IPS-18a (cell line): ENCODE data around the gene TNFRSF8.
"Not testable (repeated sequence)": the region's sequence is repeated elsewhere in the genome, so short reads cannot be mapped to it uniquely, and the experiment has no call there.

ENCODE experiments used
- H3K27ac ChIP-seq: one replicate; pipeline ENCODE4 v1.5.1; 2013; ENCODE audit warnings: low read length
- H3K27me3 ChIP-seq: one replicate; pipeline ENCODE4 v1.6.1; 2013; ENCODE audit warnings: mild to moderate bottlenecking, low read length; ENCODE audit not compliant: control insufficient read depth, insufficient read depth
- H3K36me3 ChIP-seq: one replicate; pipeline ENCODE4 v1.6.1; 2013; ENCODE audit warnings: low read depth, low read length; ENCODE audit not compliant: control insufficient read depth
- H3K4me1 ChIP-seq: one replicate; pipeline ENCODE4 v1.6.1; 2013; ENCODE audit warnings: low read depth, low read length; ENCODE audit not compliant: control insufficient read depth
- H3K4me3 ChIP-seq: one replicate; pipeline ENCODE4 v1.5.1; 2013; ENCODE audit warnings: low read length
- H3K9ac ChIP-seq: one replicate; pipeline ENCODE4 v1.6.1; 2013; ENCODE audit warnings: mild to moderate bottlenecking, low read length, moderate library complexity
- H3K9me3 ChIP-seq: one replicate; pipeline ENCODE4 v1.6.1; 2013; ENCODE audit warnings: low read depth, low read length; ENCODE audit not compliant: control insufficient read depth

The TNFRSF8 gene

GRCh38 chr1:12029720-12030339, 33.3 kb upstream of the TNFRSF8 start:
- Histone ChIP-seq H3K4me3 (no peak overlapping the region), H3K9me3 (no peaks in the 10 kb centered on the region), H3K27me3 (no peaks in the 10 kb centered on the region), H3K27ac (no peak overlapping the region), H3K9ac (no peak overlapping the region), H3K36me3 (peaks cover 46% of the 10 kb centered on the region), H3K4me1 (no peaks in the 10 kb centered on the region)

GRCh38 chr1:12031039-12031980, 31.8 kb upstream of the TNFRSF8 start:
- Histone ChIP-seq H3K27me3 (no peaks in the 10 kb centered on the region), H3K9ac (no peak overlapping the region), H3K36me3 (peaks cover 35% of the 10 kb centered on the region), H3K27ac (no peak overlapping the region), H3K4me1 (no peaks in the 10 kb centered on the region), H3K4me3 (no peak overlapping the region), H3K9me3 (no peaks in the 10 kb centered on the region)

- no peaks in the 10 kb centered on the region for H3K9me3 ChIP-seq
- H3K4me3 ChIP-seq, result no peak overlapping the region
- peaks cover 29% of the 10 kb centered on the region for H3K36me3 ChIP-seq
- H3K4me1 ChIP-seq, result no peaks in the 10 kb centered on the region
- H3K27me3 ChIP-seq, result no peaks in the 10 kb centered on the region
- no peak overlapping the region for H3K9ac ChIP-seq
- no peak overlapping the region for H3K27ac ChIP-seq
Observed at GRCh38 chr1:12032161-12032621, 30.9 kb upstream of the TNFRSF8 start.

- not testable (repeated sequence) for H3K9ac ChIP-seq, H3K4me1 ChIP-seq
Observed at GRCh38 chr1:12033441-12033840, 29.7 kb upstream of the TNFRSF8 start.

GRCh38 chr1:12034381-12034801, 28.7 kb upstream of the TNFRSF8 start:
- no peaks in the 10 kb centered on the region for H3K9me3 ChIP-seq
- peaks cover 12% of the 10 kb centered on the region for H3K36me3 ChIP-seq
- no peak overlapping the region for H3K27ac ChIP-seq
- no peaks in the 10 kb centered on the region for H3K27me3 ChIP-seq
- H3K4me1 ChIP-seq, result no peaks in the 10 kb centered on the region
- H3K4me3 ChIP-seq, result no peak overlapping the region
- no peak overlapping the region for H3K9ac ChIP-seq

More at GRCh38 chr1:12033441-12033840, 29.7 kb upstream of the TNFRSF8 start:
- H3K27me3 ChIP-seq, H3K4me3 ChIP-seq, H3K9me3 ChIP-seq, H3K27ac ChIP-seq: not testable (repeated sequence)
- peaks cover 21% of the 10 kb centered on the region for H3K36me3 ChIP-seq

GRCh38 chr1:12035312-12035711, 27.8 kb upstream of the TNFRSF8 start:
- H3K27ac ChIP-seq, result no peak overlapping the region
- no peak overlapping the region for H3K9ac ChIP-seq
- H3K27me3 ChIP-seq, result no peaks in the 10 kb centered on the region
- peaks cover 4% of the 10 kb centered on the region for H3K36me3 ChIP-seq
- H3K4me3 ChIP-seq, result no peak overlapping the region
- H3K4me1 ChIP-seq, result no peaks in the 10 kb centered on the region
- H3K9me3 ChIP-seq, result no peaks in the 10 kb centered on the region

GRCh38 chr1:12037486-12038355, 25.4 kb upstream of the TNFRSF8 start:
- Histone ChIP-seq H3K9me3 (no peaks in the 10 kb centered on the region), H3K4me1 (no peaks in the 10 kb centered on the region), H3K4me3 (no peak overlapping the region), H3K36me3 (no peaks in the 10 kb centered on the region), H3K27ac (no peak overlapping the region), H3K27me3 (no peaks in the 10 kb centered on the region), H3K9ac (no peak overlapping the region)

GRCh38 chr1:12038356-12039163, 24.5 kb upstream of the TNFRSF8 start:
- no peak overlapping the region for H3K27ac ChIP-seq
- no peaks in the 10 kb centered on the region for H3K27me3 ChIP-seq
- no peaks in the 10 kb centered on the region for H3K4me1 ChIP-seq
- no peak overlapping the region for H3K4me3 ChIP-seq
- H3K36me3 ChIP-seq, result no peaks in the 10 kb centered on the region
- H3K9me3 ChIP-seq, result no peaks in the 10 kb centered on the region
- H3K9ac ChIP-seq, result no peak overlapping the region

- H3K9ac ChIP-seq, result no peak overlapping the region
Observed at GRCh38 chr1:12039164-12039525, 24.0 kb upstream of the TNFRSF8 start.

GRCh38 chr1:12039824-12040456, 23.2 kb upstream of the TNFRSF8 start:
- H3K27ac ChIP-seq, H3K4me3 ChIP-seq, H3K27me3 ChIP-seq, H3K9ac ChIP-seq, H3K9me3 ChIP-seq, H3K4me1 ChIP-seq, H3K36me3 ChIP-seq: not testable (repeated sequence)

More at GRCh38 chr1:12039164-12039525, 24.0 kb upstream of the TNFRSF8 start:
- no peaks in the 10 kb centered on the region for H3K27me3 ChIP-seq
- H3K4me1 ChIP-seq, result no peaks in the 10 kb centered on the region
- no peaks in the 10 kb centered on the region for H3K9me3 ChIP-seq
- H3K27ac ChIP-seq, result no peak overlapping the region
- no peak overlapping the region for H3K4me3 ChIP-seq
- no peaks in the 10 kb centered on the region for H3K36me3 ChIP-seq
